Measurements from ENCODE around the gene HLA-F.

The HLA-F gene

DNA sequence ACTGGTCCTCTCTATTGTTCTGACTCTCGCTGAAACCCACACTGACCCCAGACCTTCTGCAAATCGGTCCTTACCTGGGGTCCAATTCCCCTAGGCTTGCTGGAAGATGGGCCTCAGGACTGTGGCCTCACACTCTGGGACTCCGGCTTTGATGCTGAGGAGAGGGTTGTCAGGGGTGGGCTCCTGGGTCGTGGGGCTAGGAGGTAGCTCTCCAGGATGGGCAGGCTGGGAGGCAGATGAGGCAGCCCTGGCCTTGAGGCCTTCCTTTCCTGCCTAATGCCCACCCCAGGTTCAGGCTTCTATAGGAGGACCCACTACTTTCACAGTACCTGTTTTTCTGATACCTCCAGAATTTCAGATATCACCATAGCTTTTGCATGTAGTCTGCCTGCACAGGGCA, 21.4 kb downstream of the HLA-F start:
- POLR2A ChIA-PET = interaction anchor here (0.6 kb wide), 1 partner anchor 887 kb away, joined by 10 read pairs; no protein-coding TSS in a partner anchor

DNA sequence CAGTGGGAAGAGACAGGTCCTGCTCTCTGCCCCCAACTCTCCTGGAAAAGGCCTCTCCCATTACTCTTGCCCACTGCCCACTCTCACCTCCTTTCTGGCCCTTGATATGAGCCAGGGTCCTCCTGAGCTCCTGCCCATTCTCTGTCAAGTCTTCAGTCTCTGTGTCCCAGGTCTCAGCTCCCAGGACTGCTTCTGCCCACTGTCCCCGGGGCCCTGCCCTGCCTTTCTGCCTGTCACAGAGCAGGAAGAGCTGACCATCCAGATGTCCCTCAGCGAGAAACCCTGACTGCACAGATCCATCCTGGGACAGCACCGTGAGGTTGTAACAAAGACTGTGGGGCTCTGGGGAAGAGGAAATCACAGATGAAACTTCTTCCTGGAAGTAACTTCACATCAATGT, 22.2 kb downstream of the HLA-F start:
- Histone ChIP-seq H3K36me3 (ENCODE audit: control insufficient read depth in 2 of 2, insufficient read depth in 1 of 2, low read length in 2 of 2) (peaks cover 5 to 22% of the 10 kb centered on the region in 2 experiments; a peak in 2 of 3 replicates), H3K4me3 (ENCODE audit: low read depth, low read length) (no peak overlapping the region), H3K4me1 (ENCODE audit: control insufficient read depth, insufficient read depth, low read length) (no peaks in the 10 kb centered on the region; the same call in 1 of the 2 replicates), H3K27ac (ENCODE audit: extremely low read depth, low read depth, low read length) (no peak overlapping the region), H3K9me3 (ENCODE audit: control insufficient read depth, insufficient read depth, low read depth, low read length) (no peaks in the 10 kb centered on the region)
- ChIA-PET POLR2A (no interaction called here), CTCF (interaction anchor here (0.5 to 1.1 kb wide), 2 partner anchors 48 to 89 kb away, joined by 3 read pairs; no protein-coding TSS in a partner anchor)
- TF ChIP-seq ZNF37A (tag by site-specific recombination; IDR thresholded peaks at IDR 0.05) (no peak), EGR2 (tag by site-specific recombination; IDR thresholded peaks at IDR 0.05; ENCODE audit: low read depth) (0 out of 2 replicates have a peak, but pooled peaks have one; percentile 13)

More for the DNA sequence above, 21.4 kb downstream of the HLA-F start:
- Histone ChIP-seq H3K4me3 (ENCODE audit: low read depth, low read length) (no peak overlapping the region), H3K27ac (ENCODE audit: extremely low read depth, low read depth, low read length) (no peak overlapping the region), H3K4me1 (ENCODE audit: control insufficient read depth, insufficient read depth, low read length) (no peaks in the 10 kb centered on the region; the same call in 1 of the 2 replicates), H3K9me3 (ENCODE audit: control insufficient read depth, insufficient read depth, low read depth, low read length) (no peaks in the 10 kb centered on the region), H3K36me3 (ENCODE audit: control insufficient read depth in 2 of 2, insufficient read depth in 1 of 2, low read length in 2 of 2) (peaks cover 5 to 22% of the 10 kb centered on the region in 2 experiments; a peak in 2 of 3 replicates)
- no peak for TF ChIP-seq ZNF473 (tag by site-specific recombination; IDR thresholded peaks at IDR 0.05)
- TF ChIP-seq YY1 (tag by site-specific recombination; IDR thresholded peaks at IDR 0.05) = no peak
- TF ChIP-seq ZXDB (tag by site-specific recombination; IDR thresholded peaks at IDR 0.05) = no peak
- no peak for TF ChIP-seq ZNF292 (tag by site-specific recombination; IDR thresholded peaks at IDR 0.05; ENCODE audit: borderline replicate concordance, low read depth)
- TF ChIP-seq ZNF132 (tag by site-specific recombination; IDR thresholded peaks at IDR 0.05; ENCODE audit: borderline replicate concordance) = no peak
- no peak for TF ChIP-seq HOXC10 (CRISPR knock-in tag; IDR thresholded peaks at IDR 0.05)
- no peak for TF ChIP-seq ZNF529 (tag by site-specific recombination; IDR thresholded peaks at IDR 0.05; ENCODE audit: insufficient replicate concordance)
- no peak for TF ChIP-seq ZNF184 (tag by site-specific recombination; IDR thresholded peaks at IDR 0.05)
- TF ChIP-seq CTCF (tag by site-specific recombination; IDR thresholded peaks at IDR 0.05) = no peak
- no peak for TF ChIP-seq ZNF174 (tag by site-specific recombination; IDR thresholded peaks at IDR 0.05)
- no peak for TF ChIP-seq ZNF843 (tag by site-specific recombination; IDR thresholded peaks at IDR 0.05)
- TF ChIP-seq SCRT1 (tag by site-specific recombination; IDR thresholded peaks at IDR 0.05; ENCODE audit: borderline replicate concordance) = no peak
- TF ChIP-seq, protein P1, sequence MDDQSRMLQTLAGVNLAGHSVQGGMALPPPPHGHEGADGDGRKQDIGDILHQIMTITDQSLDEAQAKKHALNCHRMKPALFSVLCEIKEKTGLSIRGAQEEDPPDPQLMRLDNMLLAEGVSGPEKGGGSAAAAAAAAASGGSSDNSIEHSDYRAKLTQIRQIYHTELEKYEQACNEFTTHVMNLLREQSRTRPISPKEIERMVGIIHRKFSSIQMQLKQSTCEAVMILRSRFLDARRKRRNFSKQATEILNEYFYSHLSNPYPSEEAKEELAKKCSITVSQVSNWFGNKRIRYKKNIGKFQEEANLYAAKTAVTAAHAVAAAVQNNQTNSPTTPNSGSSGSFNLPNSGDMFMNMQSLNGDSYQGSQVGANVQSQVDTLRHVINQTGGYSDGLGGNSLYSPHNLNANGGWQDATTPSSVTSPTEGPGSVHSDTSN (CRISPR knock-in tag; IDR thresholded peaks at IDR 0.05) = no peak
- TF ChIP-seq ZNF2 (tag by site-specific recombination; IDR thresholded peaks at IDR 0.05) = no peak
- CTCF ChIA-PET = interaction anchor here (1.1 kb wide), 1 partner anchor 90 kb away, joined by 3 read pairs; no protein-coding TSS in a partner anchor

- ChIA-PET POLR2A (no interaction called here), CTCF (no interaction called here)
- peaks cover 5 to 22% of the 10 kb centered on the region in 2 experiments; a peak in 2 of 3 replicates for H3K36me3 ChIP-seq (ENCODE audit: control insufficient read depth in 2 of 2, insufficient read depth in 1 of 2, low read length in 2 of 2)
- no peaks in the 10 kb centered on the region for H3K9me3 ChIP-seq (ENCODE audit: control insufficient read depth, insufficient read depth, low read depth, low read length)
- no peak overlapping the region for H3K27ac ChIP-seq (ENCODE audit: extremely low read depth, low read depth, low read length)
- no peak overlapping the region for H3K4me3 ChIP-seq (ENCODE audit: low read depth, low read length)
- H3K4me1 ChIP-seq (ENCODE audit: control insufficient read depth, insufficient read depth, low read length) = no peaks in the 10 kb centered on the region; the same call in 1 of the 2 replicates
- TF ChIP-seq ZNF221 (tag by site-specific recombination; IDR thresholded peaks at IDR 0.05; ENCODE audit: borderline replicate concordance) = no peak
Measured at GRCh38 chr6:29745855-29746449, 22.7 kb downstream of the HLA-F start.
